K562 (cell line): ENCODE results near the gene SETX. TPM values are rescaled to one million over a fixed set of nuclear protein-coding genes. Genes with fewer than 3 reads are reported as not detected.
A peak's percentile ranks its signal among the peaks of the same experiment; 100 is the strongest.

Source experiments
- ARID2 ChIP-seq: fragments of 450-650 bp; IDR thresholded peaks from 2 replicates; pipeline ENCODE4 v1.6.1; 2017; ENCODE audit warnings: antibody characterized with exemption, mild to moderate bottlenecking
- CEBPG ChIP-seq, 3 experiments: fragments of 200-800 bp in 1 of 3; sonication (Bioruptor generic) in 1 of 3; sonication (generic) in 1 of 3; formaldehyde crosslinking in 1 of 3; IDR thresholded peaks in 2 of 3; conservative IDR thresholded peaks in 1 of 3; 2 replicates each; pipeline versions ENCODE4 v1.6.1 to v1.8.0; 2016 to 2022; ENCODE audit warnings: missing compliant biosample characterization in 2 of 3, missing genetic modification characterization in 2 of 3, mild to moderate bottlenecking in 1 of 3, missing genetic modification reagents in 1 of 3
- CXXC5 ChIP-seq: fragments of 250-450 bp; sonication (Bioruptor Pico); IDR thresholded peaks from 2 replicates; pipeline ENCODE4 v1.8.0; 2022; ENCODE audit warnings: inconsistent platforms, mild to moderate bottlenecking, moderate library complexity
- DACH1 ChIP-seq: fragments of 450-650 bp; IDR thresholded peaks from 2 replicates; pipeline ENCODE4 v1.6.1; 2018; ENCODE audit not compliant: partially characterized antibody
- ESRRA ChIP-seq: fragments of 450-650 bp; IDR thresholded peaks from 2 replicates; pipeline ENCODE4 v1.6.1; 2014; ENCODE audit warnings: low read depth, mild to moderate bottlenecking, moderate library complexity, borderline replicate concordance
- ETV1 ChIP-seq: fragments of 450-650 bp; conservative IDR thresholded peaks from 2 replicates; pipeline ENCODE4 v1.6.1; 2016; ENCODE audit warnings: missing genetic modification characterization, control low read depth, low read depth, missing compliant biosample characterization
- FIP1L1 ChIP-seq: fragments of 200-400 bp; formaldehyde crosslinking; IDR thresholded peaks from 2 replicates; pipeline ENCODE4 v1.6.1; 2018; ENCODE audit warnings: mild to moderate bottlenecking, low read depth, low read length; ENCODE audit not compliant: poor library complexity, severe bottlenecking
- KAT7 ChIP-seq: sonication (generic); formaldehyde crosslinking; IDR thresholded peaks from 2 replicates; pipeline ENCODE4 v1.8.0; 2022; ENCODE audit warnings: missing genetic modification reagents, mild to moderate bottlenecking, borderline replicate concordance
- NEUROD1 ChIP-seq: fragments of 150-350 bp; IDR thresholded peaks from 2 replicates; pipeline ENCODE4 v1.6.1; 2014; ENCODE audit warnings: borderline replicate concordance, low read length, low read depth; ENCODE audit not compliant: partially characterized antibody
- PML ChIP-seq: IDR thresholded peaks from 2 replicates; pipeline ENCODE4 v1.6.1; 2012; ENCODE audit warnings: low read length, inconsistent platforms
- RHOXF2B ChIP-seq: fragments of 250-450 bp; sonication (Bioruptor Pico); conservative IDR thresholded peaks from 2 replicates; pipeline ENCODE4 v1.5.1; 2021
- SIN3B ChIP-seq: fragments of 450-650 bp; IDR thresholded peaks from 2 replicates; pipeline ENCODE4 v1.6.1; 2017; ENCODE audit warnings: low read depth, mild to moderate bottlenecking, moderate library complexity
- SMAD4 ChIP-seq: fragments of 250-450 bp; sonication (Bioruptor Pico); conservative IDR thresholded peaks from 2 replicates; pipeline ENCODE4 v1.8.0; 2021; ENCODE audit warnings: inconsistent platforms, mild to moderate bottlenecking, moderate library complexity
- SMC3 ChIP-seq: conservative IDR thresholded peaks from 2 replicates; pipeline ENCODE4 v1.6.1; 2011; ENCODE audit warnings: low read depth, low read length, improper control_type of control experiment; ENCODE audit not compliant: insufficient read depth
- TAF9B ChIP-seq: fragments of 450-650 bp; IDR thresholded peaks from 2 replicates; pipeline ENCODE4 v1.6.1; 2018; ENCODE audit warnings: mild to moderate bottlenecking; ENCODE audit not compliant: partially characterized antibody
- TEAD2 ChIP-seq: fragments of 450-650 bp; IDR thresholded peaks from 2 replicates; pipeline ENCODE4 v1.6.1; 2016; ENCODE audit warnings: missing genetic modification characterization, control low read depth, missing compliant biosample characterization
- ZNF143 ChIP-seq: sonication (generic); formaldehyde crosslinking; IDR thresholded peaks from 2 replicates; pipeline ENCODE4 v1.9.0; 2022; ENCODE audit warnings: mild to moderate bottlenecking, missing genetic modification reagents
- ZNF778 ChIP-seq: fragments of 450-650 bp; formaldehyde crosslinking; IDR thresholded peaks from 2 replicates; pipeline ENCODE4 v1.4.0; 2020; ENCODE audit warnings: mild to moderate bottlenecking, moderate library complexity
- polyA plus RNA-seq, 8 experiments: library from polyadenylated mRNA; depleted of rRNA in 4 of 8; stranded (reverse) in 5 of 8; unstranded in 3 of 8; fragments of >200 nt; fragmentation: Nextera tagmentation in 2 of 8; fragmentation: Illumina TruSeq in 1 of 8; extraction: Ambion mirVana in 2 of 8; extraction: Trizol in 1 of 8; gene quantifications; 2 replicates each; pipeline versions ENCODE4 v1.2.1 to v1.2.3, GENCODE V29; 2011 to 2014; ENCODE audit warnings: inconsistent platforms in 1 of 8, missing spikeins in 1 of 8
- total RNA-seq, 7 experiments: library from RNA; depleted of rRNA in 6 of 7; stranded (reverse); fragments of >200 nt in 6 of 7; fragmentation: Illumina TruSeq in 2 of 7; extraction: Trizol in 2 of 7; gene quantifications; 2 replicates each; pipeline versions ENCODE4 v1.2.1 to v1.2.3, GENCODE V29; 2011 to 2021; ENCODE audit warnings: low replicate concordance in 1 of 7
- TF ChIP-seq, protein P1 (sequence below): sonication (generic); formaldehyde crosslinking; IDR thresholded peaks from 2 replicates; pipeline ENCODE4 v1.8.0; 2022; ENCODE audit warnings: mild to moderate bottlenecking, missing genetic modification reagents
- TF ChIP-seq, protein P2 (sequence below): fragments of 250-450 bp; sonication (Bioruptor Pico); IDR thresholded peaks from 2 replicates; pipeline ENCODE4 v1.4.0; 2020
- TF ChIP-seq, protein P3 (sequence below), 2 experiments: fragments of 200-800 bp in 1 of 2; sonication (Bioruptor generic) in 1 of 2; sonication (generic) in 1 of 2; formaldehyde crosslinking in 1 of 2; IDR thresholded peaks in 1 of 2; conservative IDR thresholded peaks in 1 of 2; 2 replicates each; pipeline versions ENCODE4 v1.5.0 to v1.6.1; 2016 to 2020; ENCODE audit warnings: missing compliant biosample characterization in 1 of 2, missing genetic modification characterization in 1 of 2, missing genetic modification reagents in 1 of 2
- TF ChIP-seq, protein P4 (sequence below): conservative IDR thresholded peaks from 2 replicates; pipeline ENCODE4 v1.6.1; 2011; ENCODE audit warnings: low read depth, mild to moderate bottlenecking, low read length; ENCODE audit not compliant: control insufficient read depth

The SETX gene
- total and polyA plus RNA-seq, 9 of the 15 experiments (the other 6 are each of a cell fraction or from before 2014, with no cell fraction given), result 8.7 to 45.7 (median 28.7) TPM

DNA sequence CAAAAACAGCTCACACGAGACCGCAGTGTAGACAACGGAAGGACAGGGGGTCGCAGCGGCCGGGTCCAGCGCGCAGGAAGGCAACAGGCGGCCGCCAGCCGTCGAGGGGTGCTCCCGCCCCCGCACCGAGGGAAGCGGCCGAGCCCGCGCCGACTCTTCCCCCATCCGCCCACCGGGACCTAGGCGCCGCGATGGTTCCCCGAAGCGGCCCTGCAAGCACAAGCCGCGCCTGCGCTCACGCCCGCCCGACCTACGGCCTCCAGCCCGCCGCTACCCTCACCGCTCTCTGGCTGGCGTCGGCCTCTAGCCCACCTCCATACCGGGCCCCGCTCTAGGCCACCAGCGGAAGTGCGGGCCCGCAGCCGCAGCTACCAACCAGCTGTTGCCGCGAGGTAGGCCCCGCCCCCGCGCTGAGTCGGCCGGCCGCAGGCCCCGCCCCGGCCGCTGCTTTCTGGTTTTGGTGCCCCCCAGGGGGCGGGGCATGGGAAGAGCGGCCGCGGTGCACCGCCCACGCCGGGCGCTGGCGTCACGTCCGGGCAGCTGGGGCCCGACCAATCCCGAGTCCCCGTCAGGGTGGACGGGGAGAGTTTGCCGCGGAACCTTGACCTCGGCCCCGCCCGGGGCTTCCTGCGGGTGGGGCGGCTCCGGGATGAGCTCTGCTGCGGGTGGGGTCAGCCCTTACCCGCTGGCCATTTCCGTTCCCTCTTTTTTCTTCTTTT lies at the start of gene SETX (continued):
- TF ChIP-seq SMAD4 (CRISPR knock-in tag) (peak; percentile 36; the same call in 1 of the 2 replicates), TEAD2 (tag) (no peak), ARID2 (no peak), CXXC5 (CRISPR knock-in tag) (peak; percentile 88), CEBPG (CRISPR knock-in tag; IDR thresholded peaks at IDR 0.05) (peak; percentile 7; the same call in 1 of the 2 replicates), CEBPG (tag; conservative IDR thresholded peaks at IDR 0.05 in 1 of 2, IDR thresholded peaks at IDR 0.05 in 1 of 2) (no peak), KAT7 (0 out of 2 replicates have a peak, but pooled peaks have one; percentile 39), SIN3B (peak; percentile 67; the same call in 1 of the 2 replicates), NEUROD1 (no peak), PML (peak; percentile 54; the same call in 1 of the 2 replicates), DACH1 (peak; percentile 82), FIP1L1 (peak; percentile 81), ETV1 (tag) (peak; percentile 10; the same call in 1 of the 2 replicates), ZNF143 (0 out of 2 replicates have a peak, but pooled peaks have one; percentile 24), SMC3 (0 out of 2 replicates have a peak, but pooled peaks have one; percentile 3), ZNF778 (CRISPR knock-in tag) (no peak), RHOXF2B (CRISPR knock-in tag) (0 out of 2 replicates have a peak, but pooled peaks have one; percentile 53), ESRRA (peak; percentile 75; the same call in 1 of the 2 replicates), TAF9B (peak; percentile 30)
- TF ChIP-seq, protein P1, sequence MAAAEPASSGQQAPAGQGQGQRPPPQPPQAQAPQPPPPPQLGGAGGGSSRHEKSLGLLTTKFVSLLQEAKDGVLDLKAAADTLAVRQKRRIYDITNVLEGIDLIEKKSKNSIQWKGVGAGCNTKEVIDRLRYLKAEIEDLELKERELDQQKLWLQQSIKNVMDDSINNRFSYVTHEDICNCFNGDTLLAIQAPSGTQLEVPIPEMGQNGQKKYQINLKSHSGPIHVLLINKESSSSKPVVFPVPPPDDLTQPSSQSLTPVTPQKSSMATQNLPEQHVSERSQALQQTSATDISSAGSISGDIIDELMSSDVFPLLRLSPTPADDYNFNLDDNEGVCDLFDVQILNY (CRISPR knock-in tag), result 0 out of 2 replicates have a peak, but pooled peaks have one; percentile 24
- TF ChIP-seq, protein P2, sequence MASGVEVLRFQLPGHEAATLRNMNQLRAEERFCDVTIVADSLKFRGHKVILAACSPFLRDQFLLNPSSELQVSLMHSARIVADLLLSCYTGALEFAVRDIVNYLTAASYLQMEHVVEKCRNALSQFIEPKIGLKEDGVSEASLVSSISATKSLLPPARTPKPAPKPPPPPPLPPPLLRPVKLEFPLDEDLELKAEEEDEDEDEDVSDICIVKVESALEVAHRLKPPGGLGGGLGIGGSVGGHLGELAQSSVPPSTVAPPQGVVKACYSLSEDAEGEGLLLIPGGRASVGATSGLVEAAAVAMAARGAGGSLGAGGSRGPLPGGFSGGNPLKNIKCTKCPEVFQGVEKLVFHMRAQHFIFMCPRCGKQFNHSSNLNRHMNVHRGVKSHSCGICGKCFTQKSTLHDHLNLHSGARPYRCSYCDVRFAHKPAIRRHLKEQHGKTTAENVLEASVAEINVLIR, result peak; percentile 81
- TF ChIP-seq, protein P3, sequence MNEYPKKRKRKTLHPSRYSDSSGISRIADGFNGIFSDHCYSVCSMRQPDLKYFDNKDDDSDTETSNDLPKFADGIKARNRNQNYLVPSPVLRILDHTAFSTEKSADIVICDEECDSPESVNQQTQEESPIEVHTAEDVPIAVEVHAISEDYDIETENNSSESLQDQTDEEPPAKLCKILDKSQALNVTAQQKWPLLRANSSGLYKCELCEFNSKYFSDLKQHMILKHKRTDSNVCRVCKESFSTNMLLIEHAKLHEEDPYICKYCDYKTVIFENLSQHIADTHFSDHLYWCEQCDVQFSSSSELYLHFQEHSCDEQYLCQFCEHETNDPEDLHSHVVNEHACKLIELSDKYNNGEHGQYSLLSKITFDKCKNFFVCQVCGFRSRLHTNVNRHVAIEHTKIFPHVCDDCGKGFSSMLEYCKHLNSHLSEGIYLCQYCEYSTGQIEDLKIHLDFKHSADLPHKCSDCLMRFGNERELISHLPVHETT (CRISPR knock-in tag; conservative IDR thresholded peaks at IDR 0.05 in 1 of 2, IDR thresholded peaks at IDR 0.05 in 1 of 2), result peak in 1 of 2 experiments; percentile 95; a peak in 2 of 4 replicates
- TF ChIP-seq, protein P4, sequence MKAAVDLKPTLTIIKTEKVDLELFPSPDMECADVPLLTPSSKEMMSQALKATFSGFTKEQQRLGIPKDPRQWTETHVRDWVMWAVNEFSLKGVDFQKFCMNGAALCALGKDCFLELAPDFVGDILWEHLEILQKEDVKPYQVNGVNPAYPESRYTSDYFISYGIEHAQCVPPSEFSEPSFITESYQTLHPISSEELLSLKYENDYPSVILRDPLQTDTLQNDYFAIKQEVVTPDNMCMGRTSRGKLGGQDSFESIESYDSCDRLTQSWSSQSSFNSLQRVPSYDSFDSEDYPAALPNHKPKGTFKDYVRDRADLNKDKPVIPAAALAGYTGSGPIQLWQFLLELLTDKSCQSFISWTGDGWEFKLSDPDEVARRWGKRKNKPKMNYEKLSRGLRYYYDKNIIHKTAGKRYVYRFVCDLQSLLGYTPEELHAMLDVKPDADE, result peak; percentile 83
